SK-N-SH treated with all-trans-retinoic acid at 6 μM for 48 hours (cell line): ENCODE measurements around the gene DOLPP1.

Source experiments
- ATAC-seq: fragments of 200-7000 bp; cut with Tn5 transposase; 3 replicates; pipeline ENCODE4 v1.9.1; 2020; ENCODE audit warnings: mild to moderate bottlenecking, moderate library complexity
- ARNTL ChIP-seq: fragments of 450-650 bp; formaldehyde crosslinking; IDR thresholded peaks from 2 replicates; pipeline ENCODE4 v1.5.0; 2020; ENCODE audit warnings: low read depth, mild to moderate bottlenecking, moderate library complexity, borderline replicate concordance
- BACH2 ChIP-seq: fragments of 250-450 bp; sonication (Bioruptor Pico); IDR thresholded peaks from 2 replicates; pipeline ENCODE4 v1.9.0; 2021; ENCODE audit warnings: mild to moderate bottlenecking, borderline replicate concordance
- CREB5 ChIP-seq: fragments of 250-450 bp; sonication (Bioruptor Pico); IDR thresholded peaks from 2 replicates; pipeline ENCODE4 v1.5.1; 2020; ENCODE audit warnings: low read depth, mild to moderate bottlenecking, moderate library complexity
- CSDC2 ChIP-seq: fragments of 250-450 bp; sonication (Bioruptor Pico); IDR thresholded peaks from 2 replicates; pipeline ENCODE4 v1.5.0; 2020; ENCODE audit warnings: mild to moderate bottlenecking, moderate library complexity
- CSRNP3 ChIP-seq: fragments of 250-450 bp; sonication (Bioruptor Pico); IDR thresholded peaks from 2 replicates; pipeline ENCODE4 v1.5.1; 2021; ENCODE audit warnings: mild to moderate bottlenecking, moderate library complexity
- ESRRG ChIP-seq: fragments of 250-450 bp; sonication (Bioruptor Pico); IDR thresholded peaks from 2 replicates; pipeline ENCODE4 v1.6.1; 2021; ENCODE audit warnings: mild to moderate bottlenecking
- GLIS3 ChIP-seq: fragments of 250-450 bp; sonication (Bioruptor Pico); IDR thresholded peaks from 2 replicates; pipeline ENCODE4 v1.5.0; 2020; ENCODE audit warnings: mild to moderate bottlenecking, moderate library complexity
- ISL1 ChIP-seq: fragments of 250-450 bp; sonication (Bioruptor Pico); IDR thresholded peaks from 2 replicates; pipeline ENCODE4 v2.1.2; 2022; ENCODE audit warnings: mild to moderate bottlenecking, moderate library complexity
- OSR1 ChIP-seq: fragments of 250-450 bp; sonication (Bioruptor Pico); IDR thresholded peaks from 2 replicates; pipeline ENCODE4 v1.8.0; 2022; ENCODE audit warnings: moderate library complexity, mild to moderate bottlenecking, inconsistent platforms
- PATZ1 ChIP-seq: fragments of 250-450 bp; sonication (Bioruptor Pico); IDR thresholded peaks from 2 replicates; pipeline ENCODE4 v1.8.0; 2020; ENCODE audit warnings: mild to moderate bottlenecking, moderate library complexity, borderline replicate concordance
- POU6F1 ChIP-seq: fragments of 250-450 bp; sonication (Bioruptor Pico); IDR thresholded peaks from 2 replicates; pipeline ENCODE4 v1.8.0; 2021; ENCODE audit warnings: low read depth, mild to moderate bottlenecking, moderate library complexity, borderline replicate concordance
- PPARA ChIP-seq: fragments of 250-450 bp; sonication (Bioruptor Pico); IDR thresholded peaks from 2 replicates; pipeline ENCODE4 v1.5.0; 2020; ENCODE audit warnings: mild to moderate bottlenecking, borderline replicate concordance
- RARB ChIP-seq: fragments of 250-450 bp; sonication (Bioruptor Pico); IDR thresholded peaks from 2 replicates; pipeline ENCODE4 v1.8.0; 2021; ENCODE audit warnings: mild to moderate bottlenecking, moderate library complexity
- SNAI2 ChIP-seq: fragments of 250-450 bp; sonication (Bioruptor Pico); IDR thresholded peaks from 2 replicates; pipeline ENCODE4 v1.5.0; 2020; ENCODE audit warnings: mild to moderate bottlenecking, moderate library complexity
- TCF4 ChIP-seq: fragments of 250-450 bp; sonication (Bioruptor Pico); IDR thresholded peaks from 2 replicates; pipeline ENCODE4 v1.8.0; 2021; ENCODE audit warnings: mild to moderate bottlenecking, moderate library complexity, borderline replicate concordance
- TOX ChIP-seq: fragments of 250-450 bp; sonication (Bioruptor Pico); IDR thresholded peaks from 2 replicates; pipeline ENCODE4 v1.8.0; 2021; ENCODE audit warnings: mild to moderate bottlenecking, moderate library complexity, borderline replicate concordance
- TSHZ2 ChIP-seq: fragments of 250-450 bp; sonication (Bioruptor Pico); IDR thresholded peaks from 2 replicates; pipeline ENCODE4 v1.5.0; 2020; ENCODE audit warnings: mild to moderate bottlenecking, moderate library complexity
- ZC3H10 ChIP-seq: fragments of 250-450 bp; sonication (Bioruptor Pico); IDR thresholded peaks from 2 replicates; pipeline ENCODE4 v1.5.1; 2021; ENCODE audit warnings: mild to moderate bottlenecking, moderate library complexity
- ZFP3 ChIP-seq: fragments of 250-450 bp; sonication (Bioruptor Pico); IDR thresholded peaks from 2 replicates; pipeline ENCODE4 v1.5.0; 2020; ENCODE audit warnings: mild to moderate bottlenecking, moderate library complexity
- ZFP30 ChIP-seq: fragments of 450-650 bp; formaldehyde crosslinking; IDR thresholded peaks from 2 replicates; pipeline ENCODE4 v1.5.0; 2022; ENCODE audit warnings: mild to moderate bottlenecking, moderate library complexity
- ZNF565 ChIP-seq: fragments of 450-650 bp; formaldehyde crosslinking; conservative IDR thresholded peaks from 2 replicates; pipeline ENCODE4 v1.5.0; 2020; ENCODE audit warnings: low read depth, mild to moderate bottlenecking, moderate library complexity
- ZNF70 ChIP-seq: fragments of 450-650 bp; formaldehyde crosslinking; IDR thresholded peaks from 2 replicates; pipeline ENCODE4 v1.5.0; 2020; ENCODE audit warnings: mild to moderate bottlenecking, moderate library complexity
- ZNF8 ChIP-seq: fragments of 450-650 bp; formaldehyde crosslinking; IDR thresholded peaks from 2 replicates; pipeline ENCODE4 v1.5.0; 2020; ENCODE audit warnings: mild to moderate bottlenecking, moderate library complexity

DOLPP1 gene

GRCh38 chr9:129080601-129081387 is at the start of gene DOLPP1:
DOLPP1 (plus strand) TSS chr9:129081111; CDS start chr9:129081132, 21 bp downstream.
- TF ChIP-seq PATZ1 (CRISPR knock-in tag) (no peak), ZC3H10 (CRISPR knock-in tag) (no peak), RARB (CRISPR knock-in tag) (no peak), ZNF565 (CRISPR knock-in tag) (peak; percentile 97), CSDC2 (peak; percentile 98), TOX (CRISPR knock-in tag) (no peak), ARNTL (CRISPR knock-in tag) (peak; percentile 85; the same call in 1 of the 2 replicates), ZNF8 (CRISPR knock-in tag) (peak; percentile 69), ZNF70 (CRISPR knock-in tag) (peak; percentile 76; the same call in 1 of the 2 replicates), ISL1 (CRISPR knock-in tag) (0 out of 2 replicates have a peak, but pooled peaks have one; percentile 8), OSR1 (CRISPR knock-in tag) (no peak), BACH2 (CRISPR knock-in tag) (peak; percentile 82; the same call in 1 of the 2 replicates), ZFP30 (CRISPR knock-in tag) (peak; percentile 71; the same call in 1 of the 2 replicates), POU6F1 (CRISPR knock-in tag) (no peak), TCF4 (CRISPR knock-in tag) (no peak), PPARA (CRISPR knock-in tag) (peak; percentile 98), ZFP3 (peak; percentile 78; the same call in 1 of the 2 replicates), CREB5 (CRISPR knock-in tag) (no peak), ESRRG (CRISPR knock-in tag) (no peak), SNAI2 (CRISPR knock-in tag) (peak; percentile 92; the same call in 1 of the 2 replicates), GLIS3 (no peak), TSHZ2 (CRISPR knock-in tag) (peak; percentile 99), CSRNP3 (no peak)
- peak; percentile 98 for ATAC-seq

- ATAC-seq, result no peak
- TF ChIP-seq ZNF8 (CRISPR knock-in tag) (no peak), ISL1 (CRISPR knock-in tag) (no peak), ZFP30 (CRISPR knock-in tag) (no peak), GLIS3 (no peak), ZC3H10 (CRISPR knock-in tag) (no peak), SNAI2 (CRISPR knock-in tag) (no peak), RARB (CRISPR knock-in tag) (no peak), OSR1 (CRISPR knock-in tag) (no peak), TCF4 (CRISPR knock-in tag) (no peak), ESRRG (CRISPR knock-in tag) (no peak), BACH2 (CRISPR knock-in tag) (no peak), TSHZ2 (CRISPR knock-in tag) (no peak), TOX (CRISPR knock-in tag) (no peak), CSRNP3 (no peak), ZNF565 (CRISPR knock-in tag) (no peak), ARNTL (CRISPR knock-in tag) (no peak), PPARA (CRISPR knock-in tag) (no peak)
Observed at GRCh38 chr9:129031514-129031913, 49.4 kb upstream of the DOLPP1 start.
